Amniotic epithelial cell (primary cell): Measurements from ENCODE around the gene TALDO1.
"Not testable (repeated sequence)": the region's sequence is repeated elsewhere in the genome, so short reads cannot be mapped to it uniquely, and the experiment has no call there.

Experiments used
- DNase-seq: peaks from one replicate; pipeline ENCODE4 v3.0.0-alpha.2; 2010; ENCODE audit warnings: low read depth

The TALDO1 gene

DNA sequence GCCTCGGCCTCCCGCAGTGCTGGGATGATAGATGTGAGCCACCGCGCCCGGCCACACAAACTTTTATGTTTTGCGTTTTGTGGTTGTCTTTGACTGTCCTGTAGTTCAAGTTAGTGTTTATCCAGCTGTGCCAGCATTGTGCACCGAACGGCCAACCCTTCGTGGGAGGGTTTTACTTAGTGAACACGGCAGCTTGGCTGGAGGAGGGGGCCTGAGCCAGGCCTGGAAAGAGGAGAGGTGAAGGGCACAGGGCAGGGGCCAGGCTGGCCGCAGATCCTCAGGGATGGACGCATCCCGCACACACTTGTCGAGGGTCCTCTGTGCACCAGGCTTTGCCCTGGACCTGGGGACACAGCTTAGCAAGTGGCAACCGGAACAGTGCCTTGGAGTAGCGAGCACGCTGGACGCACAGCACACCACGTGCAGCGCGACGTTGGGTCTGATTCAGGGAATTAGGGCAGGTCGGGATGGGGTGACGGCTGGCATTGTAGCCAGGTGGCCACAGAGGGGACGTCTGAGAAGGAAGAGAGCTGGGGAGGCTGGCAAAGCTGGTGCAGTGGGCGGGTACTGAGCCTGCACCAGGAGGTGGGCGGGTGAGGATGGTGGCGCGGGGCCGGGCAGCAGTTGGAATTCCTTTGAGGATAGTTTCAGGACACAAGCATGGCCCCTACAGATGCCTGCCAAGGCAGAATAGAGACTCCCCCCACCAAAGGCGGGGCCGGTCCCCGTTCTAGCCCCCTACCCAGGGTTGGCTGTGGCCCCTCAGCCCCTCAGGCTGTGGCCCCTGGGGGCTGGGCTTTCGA lies 27.8 kb upstream of the TALDO1 start:
- DNase-seq: no peak

DNA sequence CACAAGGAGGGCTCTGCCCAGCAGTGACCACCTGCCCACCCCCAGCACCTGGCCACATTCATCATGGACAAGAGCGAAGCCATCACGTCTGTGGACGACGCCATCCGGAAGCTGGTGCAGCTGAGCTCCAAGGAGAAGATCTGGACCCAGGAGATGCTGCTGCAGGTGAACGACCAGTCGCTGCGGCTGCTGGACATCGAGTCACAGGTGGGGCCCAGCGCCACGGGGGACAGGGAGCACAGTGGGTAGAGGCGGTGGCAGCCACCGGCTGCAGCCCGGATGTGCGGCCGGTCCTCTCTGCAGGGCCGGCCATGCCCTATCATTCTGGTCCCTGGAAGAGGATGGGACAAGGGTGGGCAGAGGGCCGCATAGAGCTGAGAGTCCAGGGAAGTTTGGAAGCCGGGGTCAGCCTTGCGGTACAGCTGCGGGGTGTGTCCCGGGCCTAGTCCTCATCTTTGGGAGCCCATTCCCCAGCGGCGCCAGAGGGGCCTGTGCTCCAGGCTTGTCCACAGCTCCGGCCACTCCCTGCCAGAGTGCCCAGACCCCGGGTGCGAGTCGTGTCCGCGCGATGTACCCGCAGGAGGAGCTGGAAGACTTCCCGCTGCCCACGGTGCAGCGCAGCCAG lies 27.1 kb upstream of the TALDO1 start:
- DNase-seq: no peak

DNA sequence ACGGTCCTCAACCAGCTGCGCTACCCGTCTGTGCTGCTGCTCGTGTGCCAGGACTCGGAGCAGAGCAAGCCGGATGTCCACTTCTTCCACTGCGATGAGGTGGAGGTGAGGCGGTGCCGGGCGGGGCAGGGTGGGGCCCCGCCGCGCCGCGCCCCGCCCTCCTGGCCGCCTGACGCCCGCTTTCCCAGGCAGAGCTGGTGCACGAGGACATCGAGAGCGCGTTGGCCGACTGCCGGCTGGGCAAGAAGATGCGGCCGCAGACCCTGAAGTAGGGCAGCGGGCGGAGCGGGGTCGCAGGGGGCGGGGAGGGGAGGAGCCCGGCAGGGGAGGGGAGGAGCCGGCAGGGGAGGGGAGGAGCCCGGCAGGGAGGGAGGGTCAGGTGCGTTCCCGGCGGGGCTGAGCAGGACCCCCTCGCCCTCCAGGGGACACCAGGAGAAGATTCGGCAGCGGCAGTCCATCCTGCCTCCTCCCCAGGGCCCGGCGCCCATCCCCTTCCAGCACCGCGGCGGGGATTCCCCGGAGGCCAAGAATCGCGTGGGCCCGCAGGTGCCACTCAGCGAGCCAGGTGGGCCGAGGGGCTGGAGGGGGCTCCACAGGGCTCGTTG lies 26.5 kb upstream of the TALDO1 start:
- no peak for DNase-seq

DNA sequence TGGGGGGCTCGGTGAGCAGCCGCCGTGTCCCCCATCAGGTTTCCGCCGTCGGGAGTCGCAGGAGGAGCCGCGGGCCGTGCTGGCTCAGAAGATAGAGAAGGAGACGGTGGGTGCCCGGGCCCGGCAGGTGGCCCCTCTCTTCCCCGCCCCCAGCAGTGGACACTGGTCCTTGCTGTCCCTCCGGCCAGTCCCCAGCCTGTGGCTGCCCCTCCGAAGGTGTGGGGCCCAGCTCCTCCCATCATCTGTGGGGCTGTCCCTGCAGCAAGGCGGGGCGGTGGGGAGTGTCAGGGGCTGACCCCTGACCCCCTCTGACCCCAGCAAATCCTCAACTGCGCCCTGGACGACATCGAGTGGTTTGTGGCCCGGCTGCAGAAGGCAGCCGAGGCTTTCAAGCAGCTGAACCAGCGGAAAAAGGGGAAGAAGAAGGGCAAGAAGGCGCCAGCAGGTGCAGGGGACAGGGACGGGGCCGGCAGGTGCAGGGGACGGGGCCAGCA lies 26.0 kb upstream of the TALDO1 start:
- DNase-seq: no peak

DNA sequence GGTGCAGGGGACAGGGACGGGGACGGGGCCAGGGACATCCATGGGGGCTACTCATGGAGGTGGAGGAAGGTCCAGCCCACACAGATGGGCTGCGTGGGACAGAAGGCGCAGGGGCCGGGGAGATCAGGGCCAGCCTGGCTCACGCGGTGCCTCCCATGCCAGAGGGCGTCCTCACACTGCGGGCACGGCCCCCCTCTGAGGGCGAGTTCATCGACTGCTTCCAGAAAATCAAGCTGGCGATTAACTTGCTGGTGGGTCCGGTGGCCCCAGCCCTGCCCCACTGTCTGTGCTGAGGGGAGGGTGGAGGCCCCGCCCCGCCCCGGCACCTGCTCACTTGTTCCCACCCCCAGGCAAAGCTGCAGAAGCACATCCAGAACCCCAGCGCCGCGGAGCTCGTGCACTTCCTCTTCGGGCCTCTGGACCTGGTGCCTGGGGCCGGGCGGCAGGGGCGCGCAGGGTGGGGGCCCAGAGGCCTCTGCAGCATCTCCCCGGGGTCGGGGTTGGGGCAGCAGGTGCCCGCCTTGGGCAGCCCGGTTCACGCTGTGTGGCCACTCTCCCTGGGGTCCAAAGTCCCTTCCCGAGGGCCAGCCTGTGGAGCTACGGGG lies 25.4 kb upstream of the TALDO1 start:
- no peak for DNase-seq

DNA sequence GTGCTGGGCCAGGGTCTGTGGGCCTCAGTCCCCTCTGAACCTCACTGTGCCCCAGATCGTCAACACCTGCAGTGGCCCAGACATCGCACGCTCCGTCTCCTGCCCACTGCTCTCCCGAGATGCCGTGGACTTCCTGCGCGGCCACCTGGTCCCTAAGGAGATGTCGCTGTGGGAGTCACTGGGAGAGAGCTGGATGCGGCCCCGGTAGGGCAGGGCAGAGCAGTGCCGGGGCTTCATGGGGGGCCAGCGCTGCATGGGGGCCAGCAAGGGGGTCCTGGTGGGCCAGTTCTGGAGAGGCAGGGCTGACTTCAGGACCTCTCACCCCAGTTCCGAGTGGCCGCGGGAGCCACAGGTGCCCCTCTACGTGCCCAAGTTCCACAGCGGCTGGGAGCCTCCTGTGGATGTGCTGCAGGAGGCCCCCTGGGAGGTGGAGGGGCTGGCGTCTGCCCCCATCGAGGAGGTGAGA lies 24.9 kb upstream of the TALDO1 start:
- no peak for DNase-seq

DNA sequence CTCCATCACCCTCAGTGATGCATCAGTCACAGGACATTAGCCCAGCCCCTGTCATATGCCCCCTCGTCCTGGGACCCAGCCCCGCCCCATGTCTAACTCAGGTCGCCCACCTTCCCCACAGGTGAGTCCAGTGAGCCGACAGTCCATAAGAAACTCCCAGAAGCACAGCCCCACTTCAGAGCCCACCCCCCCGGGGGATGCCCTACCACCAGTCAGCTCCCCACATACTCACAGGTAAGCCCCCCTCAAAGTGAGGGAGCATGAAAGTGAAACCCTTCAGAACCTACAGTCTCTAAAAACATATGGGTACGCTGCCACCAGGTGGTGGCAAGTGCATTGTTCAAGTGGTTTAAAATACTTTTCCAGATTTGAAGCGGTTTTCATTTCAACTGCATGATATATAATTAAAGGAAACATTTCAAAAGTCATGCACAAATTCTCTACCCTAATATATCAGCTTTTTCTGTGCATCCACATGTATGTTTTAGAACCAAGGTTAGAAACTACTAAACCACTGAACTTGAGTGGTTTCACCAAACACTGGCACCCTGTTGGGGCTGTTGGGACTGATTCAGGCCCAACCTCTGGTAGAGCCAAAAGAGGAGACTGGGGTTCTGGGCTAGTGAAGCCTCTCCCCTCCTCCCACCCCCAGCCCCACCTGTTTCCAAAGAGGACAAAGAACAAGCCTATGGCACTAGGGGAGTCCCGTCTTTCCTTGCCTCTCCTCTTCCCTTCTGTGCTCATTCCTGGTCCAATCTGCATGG lies 24.0 kb upstream of the TALDO1 start:
- peak; percentile 57 for DNase-seq

DNA sequence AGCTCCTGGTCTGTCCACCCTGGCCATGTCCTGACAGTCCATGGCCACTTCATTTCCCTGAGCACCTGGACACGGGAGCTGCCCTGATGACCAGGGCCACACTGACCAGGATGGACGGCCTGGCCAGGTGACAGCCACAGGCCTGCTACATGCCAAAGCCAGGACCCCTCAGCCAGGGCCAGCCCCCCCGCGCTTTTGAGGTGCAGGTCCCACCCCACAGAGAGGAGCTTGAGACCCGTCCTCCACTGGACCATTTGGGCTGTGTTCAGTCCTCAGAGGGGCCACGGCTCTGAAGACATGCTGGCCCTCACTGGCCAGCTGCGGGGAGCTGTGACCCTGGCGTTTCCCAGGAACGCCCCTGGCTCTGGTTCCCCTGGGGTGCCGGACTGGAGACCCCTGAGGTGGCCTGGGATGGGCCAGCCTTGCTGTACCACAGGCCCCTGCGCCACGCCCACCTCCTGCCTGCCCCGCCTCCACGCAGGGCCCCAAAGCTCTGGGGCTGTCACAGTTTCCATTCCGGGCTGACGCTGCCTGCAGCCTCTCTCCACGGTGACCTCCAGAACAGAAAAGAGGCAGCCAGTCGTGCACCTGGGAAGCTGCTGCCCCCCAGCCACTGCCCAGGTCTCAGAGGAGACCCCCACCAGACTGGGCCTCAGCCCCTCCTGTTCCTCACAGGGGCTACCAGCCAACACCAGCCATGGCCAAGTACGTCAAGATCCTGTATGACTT lies 23.1 kb upstream of the TALDO1 start:
- no peak for DNase-seq

DNA sequence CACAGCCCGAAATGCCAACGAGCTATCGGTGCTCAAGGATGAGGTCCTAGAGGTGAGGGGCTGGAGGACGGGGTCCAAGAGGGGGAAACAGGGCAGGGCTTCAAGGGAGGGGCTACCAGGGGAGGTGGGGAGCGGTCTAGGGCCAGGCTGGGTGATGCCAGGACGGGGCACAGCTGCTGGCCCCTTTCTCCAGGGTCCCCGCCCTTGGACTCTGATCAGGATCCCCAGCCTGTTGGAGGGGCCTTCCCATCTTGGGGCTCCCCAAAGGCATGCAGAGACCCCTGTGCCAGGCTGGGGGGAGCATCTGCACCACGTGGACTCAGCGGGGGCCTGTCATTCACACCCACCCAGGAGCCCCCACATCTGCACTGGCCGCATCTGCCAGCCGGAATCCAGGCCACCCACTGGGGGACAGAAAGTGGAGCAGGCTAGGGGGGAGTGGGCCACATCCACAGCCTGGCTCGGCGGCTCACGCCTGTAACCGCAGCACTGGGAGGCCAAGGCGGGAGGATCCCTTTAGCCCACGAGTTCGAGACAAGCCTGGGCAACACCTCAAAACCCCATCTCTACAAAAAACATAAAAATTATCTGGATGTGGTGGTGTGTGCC lies 22.4 kb upstream of the TALDO1 start:
- DNase-seq: no peak

DNA sequence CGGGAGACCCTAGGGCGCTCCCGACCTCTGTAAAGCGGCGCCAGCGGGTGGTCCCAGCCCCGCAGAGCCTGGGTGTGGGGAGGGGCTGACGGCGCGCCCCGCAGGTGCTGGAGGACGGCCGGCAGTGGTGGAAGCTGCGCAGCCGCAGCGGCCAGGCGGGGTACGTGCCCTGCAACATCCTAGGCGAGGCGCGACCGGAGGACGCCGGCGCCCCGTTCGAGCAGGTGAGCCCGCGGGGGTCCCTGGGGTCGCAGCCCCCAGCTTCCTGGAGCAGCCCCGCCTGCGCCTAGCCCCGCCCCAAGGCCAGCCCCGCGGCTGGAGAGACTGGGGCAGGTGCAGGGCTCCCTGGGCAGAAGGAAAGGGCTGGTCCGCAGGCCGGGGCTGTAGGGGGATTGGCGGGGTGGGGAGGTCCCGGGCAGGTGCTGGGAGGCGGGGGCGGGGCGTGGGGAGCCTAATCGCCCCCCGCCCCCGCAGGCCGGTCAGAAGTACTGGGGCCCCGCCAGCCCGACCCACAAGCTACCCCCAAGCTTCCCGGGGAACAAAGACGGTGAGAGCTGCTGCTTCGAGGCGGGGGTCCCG lies 21.6 kb upstream of the TALDO1 start:
- DNase-seq: no peak

DNA sequence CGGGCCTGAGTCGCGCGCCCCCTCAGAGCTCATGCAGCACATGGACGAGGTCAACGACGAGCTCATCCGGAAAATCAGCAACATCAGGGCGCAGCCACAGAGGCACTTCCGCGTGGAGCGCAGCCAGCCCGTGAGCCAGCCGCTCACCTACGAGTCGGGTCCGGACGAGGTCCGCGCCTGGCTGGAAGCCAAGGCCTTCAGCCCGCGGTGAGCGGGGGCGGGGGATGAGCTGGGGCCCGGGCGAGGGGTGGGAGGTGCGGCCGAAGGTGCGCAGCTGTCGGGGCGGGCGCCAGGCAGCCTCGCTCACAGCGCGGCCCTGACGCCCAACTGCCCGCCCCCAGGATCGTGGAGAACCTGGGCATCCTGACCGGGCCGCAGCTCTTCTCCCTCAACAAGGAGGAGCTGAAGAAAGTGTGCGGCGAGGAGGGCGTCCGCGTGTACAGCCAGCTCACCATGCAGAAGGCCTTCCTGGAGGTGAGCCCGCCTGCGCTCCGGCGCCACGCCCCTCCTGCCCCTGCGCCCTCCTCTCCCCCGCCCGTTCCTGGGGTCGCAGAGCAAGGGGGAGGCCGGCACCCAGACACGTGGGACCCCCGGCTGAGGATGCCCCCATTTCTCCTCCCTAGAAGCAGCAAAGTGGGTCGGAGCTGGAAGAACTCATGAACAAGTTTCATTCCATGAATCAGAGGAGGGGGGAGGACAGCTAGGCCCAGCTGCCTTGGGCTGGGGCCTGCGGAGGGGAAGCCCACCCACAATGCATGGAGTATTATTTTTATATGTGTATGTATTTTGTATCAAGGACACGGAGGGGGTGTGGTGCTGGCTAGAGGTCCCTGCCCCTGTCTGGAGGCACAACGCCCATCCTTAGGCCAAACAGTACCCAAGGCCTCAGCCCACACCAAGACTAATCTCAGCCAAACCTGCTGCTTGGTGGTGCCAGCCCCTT lies 20.7 kb upstream of the TALDO1 start:
- DNase-seq: peak; percentile 50

DNA sequence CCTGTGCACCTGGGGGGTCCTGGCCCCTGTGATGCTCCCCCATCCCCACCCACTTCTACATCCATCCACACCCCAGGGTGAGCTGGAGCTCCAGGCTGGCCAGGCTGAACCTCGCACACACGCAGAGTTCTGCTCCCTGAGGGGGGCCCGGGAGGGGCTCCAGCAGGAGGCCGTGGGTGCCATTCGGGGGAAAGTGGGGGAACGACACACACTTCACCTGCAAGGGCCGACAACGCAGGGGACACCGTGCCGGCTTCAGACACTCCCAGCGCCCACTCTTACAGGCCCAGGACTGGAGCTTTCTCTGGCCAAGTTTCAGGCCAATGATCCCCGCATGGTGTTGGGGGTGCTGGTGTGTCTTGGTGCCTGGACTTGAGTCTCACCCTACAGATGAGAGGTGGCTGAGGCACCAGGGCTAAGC lies 20.0 kb upstream of the TALDO1 start:
- DNase-seq: no peak

DNA sequence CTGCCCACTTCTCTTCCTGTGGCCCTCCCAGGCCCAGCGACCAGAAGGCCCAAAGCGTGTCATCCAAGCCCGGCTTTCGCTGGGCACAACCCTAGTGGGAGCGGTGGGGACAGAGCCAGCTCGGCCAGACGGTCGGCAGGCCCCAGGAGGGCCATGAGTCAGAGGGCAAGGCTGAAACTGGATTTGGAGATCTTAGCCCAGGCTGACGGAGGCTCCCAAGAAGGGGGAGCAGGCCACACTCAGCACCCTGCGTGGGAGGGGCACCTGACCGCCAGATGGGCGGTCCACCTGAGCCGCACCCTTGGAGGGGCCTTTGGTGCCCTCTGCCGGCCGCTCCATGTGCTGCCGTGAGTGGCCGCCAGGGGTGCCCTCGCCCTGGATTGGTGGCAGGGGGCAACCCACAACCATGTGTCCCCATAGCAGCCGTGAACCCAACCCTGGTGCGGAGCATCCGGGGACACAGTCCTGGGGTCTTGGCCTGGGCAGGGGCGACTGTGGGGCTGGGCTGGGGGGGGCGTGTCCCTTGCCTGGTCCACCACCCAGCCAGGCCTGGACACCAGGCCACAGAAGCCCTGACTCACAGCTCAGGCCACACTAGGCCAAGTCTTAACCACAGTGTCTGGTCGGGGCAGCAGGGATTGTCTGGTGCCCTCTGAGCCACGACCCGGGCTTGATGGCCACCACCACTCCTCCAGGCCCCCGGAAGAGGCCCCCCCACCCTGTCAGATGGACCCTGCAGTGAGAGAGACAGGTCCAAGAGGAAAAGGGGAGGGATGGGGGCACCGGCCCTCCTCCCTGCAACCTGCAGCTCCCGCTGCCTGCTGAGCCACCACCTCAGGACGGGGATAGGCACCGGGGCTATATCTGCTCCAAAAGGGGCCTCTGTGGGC lies 19.2 kb upstream of the TALDO1 start:
- peak; percentile 72 for DNase-seq

DNA sequence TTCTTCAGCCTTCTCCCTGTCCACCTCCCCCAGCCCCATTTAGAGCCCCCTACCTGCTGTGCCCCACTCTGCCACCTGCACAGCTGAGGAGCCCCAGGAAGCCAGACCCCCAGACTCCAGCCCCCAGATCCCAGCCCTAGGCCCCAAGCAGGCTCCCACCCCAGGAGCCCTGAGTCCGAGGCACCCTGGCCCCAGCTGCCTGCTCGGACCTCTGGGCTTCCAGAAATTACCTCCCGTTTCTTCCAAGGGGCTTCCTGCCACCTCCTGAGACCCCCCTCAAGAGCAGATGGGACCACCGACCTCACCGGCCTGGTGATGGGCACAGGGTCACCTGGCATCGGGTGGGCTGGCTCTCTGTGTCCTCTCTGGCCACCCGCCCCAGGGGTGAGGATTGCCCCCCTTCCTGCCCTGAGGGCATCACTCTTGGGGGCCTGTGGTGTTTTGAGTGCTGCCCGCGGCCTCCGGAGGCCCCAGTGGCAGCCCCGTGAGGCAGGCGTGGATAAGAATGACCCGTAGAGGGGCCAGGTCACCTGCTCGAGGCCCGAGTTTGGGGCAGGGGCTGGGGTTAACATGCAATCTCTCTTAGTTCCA lies 18.3 kb upstream of the TALDO1 start:
- DNase-seq: no peak

DNA sequence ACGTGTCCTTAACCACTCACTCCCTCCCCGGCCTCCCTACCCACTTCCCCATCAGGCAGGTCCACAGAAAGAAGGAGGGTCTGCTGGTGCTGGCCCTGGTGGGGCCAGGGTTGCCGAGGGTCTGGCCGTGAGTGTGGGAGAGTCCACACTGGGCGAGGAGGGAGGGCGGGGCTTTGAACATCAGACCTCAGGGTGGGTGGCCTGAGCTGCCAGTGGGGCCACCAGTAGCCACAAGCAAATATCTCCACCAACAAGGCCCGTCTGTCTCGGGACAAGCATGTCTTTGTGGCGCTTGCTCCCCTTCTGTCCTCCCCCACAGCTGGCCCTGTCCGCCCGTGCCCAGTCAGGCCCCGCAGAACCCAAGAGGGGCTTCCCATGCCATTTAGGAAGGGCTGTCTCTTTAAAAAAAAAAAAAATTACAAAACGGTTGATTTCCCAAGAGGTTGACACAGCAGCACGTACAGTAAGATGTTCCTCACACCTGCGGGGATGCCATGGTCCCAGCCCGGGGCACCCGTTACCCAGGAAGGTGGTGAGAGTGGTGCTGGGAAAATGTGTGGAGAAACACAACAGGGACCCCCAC lies 17.7 kb upstream of the TALDO1 start:
- no peak for DNase-seq

DNA sequence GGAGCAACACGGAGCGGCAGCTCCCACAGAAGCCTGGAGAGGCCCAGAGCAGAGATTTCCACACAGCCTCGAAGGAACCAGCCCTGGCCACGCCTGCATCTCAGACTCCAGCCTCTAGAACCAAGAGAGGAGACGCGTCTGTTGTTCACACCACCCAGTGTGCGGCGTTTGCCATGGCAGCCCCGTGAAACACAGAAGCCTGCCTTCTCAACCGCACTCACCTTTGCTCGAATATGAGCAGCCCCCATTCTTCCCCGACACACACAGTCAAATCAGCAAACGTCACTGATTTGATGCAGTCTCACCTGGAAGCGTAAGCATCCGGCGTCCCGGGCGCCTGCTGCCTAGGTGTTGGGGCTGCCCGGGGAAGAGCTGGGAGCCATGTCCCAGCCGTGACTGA lies 14.2 kb upstream of the TALDO1 start:
- no peak for DNase-seq

DNA sequence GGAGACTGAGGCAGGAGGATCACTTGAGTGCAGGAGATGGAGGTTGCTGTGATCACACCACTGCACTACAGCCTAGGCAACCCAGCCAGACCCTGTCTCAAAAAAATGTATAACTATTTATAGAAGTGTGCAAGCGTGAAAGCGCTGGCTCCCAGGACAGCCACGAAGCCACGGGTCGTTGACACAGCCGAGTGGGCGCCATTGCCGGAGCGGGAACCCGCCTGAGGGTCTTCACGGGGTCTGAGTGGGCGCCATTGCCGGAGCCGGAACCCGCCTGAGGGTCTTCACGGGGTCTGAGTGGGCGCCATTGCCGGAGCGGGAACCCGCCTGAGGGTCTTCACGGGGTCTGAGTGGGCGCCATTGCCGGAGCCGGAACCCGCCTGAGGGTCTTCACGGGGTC lies 12.7 kb upstream of the TALDO1 start:
- not testable (repeated sequence) for DNase-seq
